ENCODE measurements around the gene SPATS1. TPM values are rescaled to one million over a fixed set of nuclear protein-coding genes. Genes with fewer than 3 reads are reported as not detected.
A peak's percentile ranks its signal among the peaks of the same experiment; 100 is the strongest.
"Not testable (repeated sequence)": the region's sequence is repeated elsewhere in the genome, so short reads cannot be mapped to it uniquely, and the experiment has no call there.

Gene SPATS1
- total and polyA plus RNA-seq, 2 of the 13 experiments (the other 11 are each of a cell fraction or from before 2014, with no cell fraction given) = not detected

GRCh38 chr6:44349904-44350649 lies 7.6 kb downstream of the SPATS1 start:
- DNase-seq (ENCODE audit: low spot score) = peak; percentile 17
- in situ Hi-C loops (cut with HindIII; ENCODE audit: extremely low pct_ligation_motif_present, low pct_unique_long_range_greater_than_20kb) (no loop called here), intact Hi-C loops (cut with micrococcal nuclease; ENCODE audit: unreplicated experiment) (no loop called here)
- WGBS (ENCODE audit: low lambda C conversion rate) = 25% methylated on average over 6 of the region's 6 CpGs
- ChIA-PET POLR2A (no interaction called here), CTCF (ENCODE audit: low intra/inter-chr PET ratio, low total read pairs) (no interaction called here)
- H4K20me1 ChIP-seq (ENCODE audit: insufficient read depth, low read length) = no peaks in the 10 kb centered on the region
- H3K4me2 ChIP-seq (ENCODE audit: low read depth, low read length) = no peak overlapping the region; the same call in 1 of the 2 replicates
- BruUV-seq (replicated peaks) = no TSS peak
- TF ChIP-seq NFE2L2 (IDR thresholded peaks at IDR 0.05; ENCODE audit: low read length) (0 out of 2 replicates have a peak, but pooled peaks have one; percentile 18), HNF4G (IDR thresholded peaks at IDR 0.05; ENCODE audit: borderline replicate concordance, low read depth, low read length) (peak; percentile 31; the same call in 1 of the 2 replicates), HNF4G (CRISPR knock-in tag; IDR thresholded peaks at IDR 0.05; ENCODE audit: borderline replicate concordance, low read depth) (no peak), ZBTB20 (CRISPR knock-in tag; IDR thresholded peaks at IDR 0.05; ENCODE audit: borderline replicate concordance, low read depth) (no peak), HNF4A (CRISPR knock-in tag; IDR thresholded peaks at IDR 0.05) (peak; percentile 49)
- TF ChIP-seq, protein P1, sequence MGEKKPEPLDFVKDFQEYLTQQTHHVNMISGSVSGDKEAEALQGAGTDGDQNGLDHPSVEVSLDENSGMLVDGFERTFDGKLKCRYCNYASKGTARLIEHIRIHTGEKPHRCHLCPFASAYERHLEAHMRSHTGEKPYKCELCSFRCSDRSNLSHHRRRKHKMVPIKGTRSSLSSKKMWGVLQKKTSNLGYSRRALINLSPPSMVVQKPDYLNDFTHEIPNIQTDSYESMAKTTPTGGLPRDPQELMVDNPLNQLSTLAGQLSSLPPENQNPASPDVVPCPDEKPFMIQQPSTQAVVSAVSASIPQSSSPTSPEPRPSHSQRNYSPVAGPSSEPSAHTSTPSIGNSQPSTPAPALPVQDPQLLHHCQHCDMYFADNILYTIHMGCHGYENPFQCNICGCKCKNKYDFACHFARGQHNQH (CRISPR knock-in tag; IDR thresholded peaks at IDR 0.05) = no peak
- ATAC-seq = peak; percentile 75
- peak; percentile 18 for FAIRE-seq
- H3K27me3 ChIP-seq (ENCODE audit: control insufficient read depth in 1 of 2, insufficient read depth in 2 of 2, low read length in 2 of 2) = peaks cover 0 to 6% of the 10 kb centered on the region in 2 experiments; a peak in 3 of 5 replicates
- no peaks in the 10 kb centered on the region for H3K9me3 ChIP-seq (ENCODE audit: low read length)
- H3K4me3 ChIP-seq (replicated peaks in 1 of 3; ENCODE audit: insufficient read depth in 1 of 3, low read depth in 2 of 3, low read length in 3 of 3) = no peak overlapping the region
- no peak overlapping the region for H3K9ac ChIP-seq (ENCODE audit: insufficient read depth, low read depth, low read length)
- no peaks in the 10 kb centered on the region for H3K36me3 ChIP-seq (replicated peaks in 1 of 2; ENCODE audit: control insufficient read depth in 1 of 2, insufficient read depth in 2 of 2, low read length in 2 of 2)
- H3K4me1 ChIP-seq (ENCODE audit: insufficient read depth, low read length) = peaks cover 11% of the 10 kb centered on the region
- H3K27ac ChIP-seq (ENCODE audit: extremely low read length, insufficient read depth, low read length) = no peak overlapping the region
- no peaks in the 10 kb centered on the region for H3K79me2 ChIP-seq (ENCODE audit: insufficient read depth, low read length)
- no peak overlapping the region for H2AFZ ChIP-seq (ENCODE audit: low read length)

DNA sequence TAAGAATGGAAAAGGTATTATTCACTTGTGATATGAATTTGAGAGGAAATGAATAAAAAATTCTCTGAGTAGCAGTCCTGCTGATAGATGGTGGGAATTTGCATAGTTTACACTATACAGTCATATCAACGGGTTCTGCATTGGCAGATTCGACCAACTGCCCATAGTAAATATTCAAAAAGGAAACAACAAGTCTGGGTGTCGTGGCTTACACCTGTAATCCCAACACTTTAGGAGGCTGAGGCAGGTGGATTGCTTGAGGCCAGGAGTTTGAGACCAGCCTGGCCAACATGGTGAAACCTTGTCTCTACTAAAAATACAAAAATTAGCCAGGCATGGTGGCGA lies 8.2 kb downstream of the SPATS1 start:
- in situ Hi-C loops (cut with HindIII; ENCODE audit: extremely low pct_ligation_motif_present, low pct_unique_long_range_greater_than_20kb); H3K9ac ChIP-seq (ENCODE audit: insufficient read depth, low read depth, low read length); H3K27me3 ChIP-seq (ENCODE audit: control insufficient read depth in 1 of 2, insufficient read depth in 2 of 2, low read length in 2 of 2); CTCF ChIA-PET (ENCODE audit: low intra/inter-chr PET ratio, low total read pairs); H3K4me2 ChIP-seq (ENCODE audit: low read depth, low read length); POLR2A ChIA-PET; H3K4me3 ChIP-seq (replicated peaks in 1 of 3; ENCODE audit: insufficient read depth in 1 of 3, low read depth in 2 of 3, low read length in 3 of 3); intact Hi-C loops (cut with micrococcal nuclease; ENCODE audit: unreplicated experiment); H3K36me3 ChIP-seq (replicated peaks in 1 of 2; ENCODE audit: control insufficient read depth in 1 of 2, insufficient read depth in 2 of 2, low read length in 2 of 2); H2AFZ ChIP-seq (ENCODE audit: low read length); FAIRE-seq; DNase-seq (ENCODE audit: low spot score); H3K9me3 ChIP-seq (ENCODE audit: low read length); BruUV-seq (replicated peaks); H4K20me1 ChIP-seq (ENCODE audit: insufficient read depth, low read length); H3K27ac ChIP-seq (ENCODE audit: extremely low read length, insufficient read depth, low read length); H3K79me2 ChIP-seq (ENCODE audit: insufficient read depth, low read length): not testable (repeated sequence)
- peaks cover 11% of the 10 kb centered on the region for H3K4me1 ChIP-seq (ENCODE audit: insufficient read depth, low read length)
- 14% methylated on average over 4 of the region's 4 CpGs for WGBS (ENCODE audit: low lambda C conversion rate)
- ATAC-seq = peak; percentile 26
- TF ChIP-seq GFI1 (CRISPR knock-in tag; IDR thresholded peaks at IDR 0.05; ENCODE audit: borderline replicate concordance) (0 out of 2 replicates have a peak, but pooled peaks have one; percentile 19), ZFAT (CRISPR knock-in tag; conservative IDR thresholded peaks at IDR 0.05) (0 out of 2 replicates have a peak, but pooled peaks have one; percentile 57)

All from HepG2 (cell line).